K562 (cell line): Measurements from ENCODE around the gene GINS1. TPM values are rescaled to one million over a fixed set of nuclear protein-coding genes. Genes with fewer than 3 reads are reported as not detected.

Source experiments
- ATAC-seq: fragments of 200-7000 bp; cut with Tn5 transposase; 3 replicates; pipeline ENCODE4 v1.9.1; 2020; ENCODE audit warnings: moderate library complexity
- BruUV-seq: library from RNA; stranded (reverse); fragments of 400-500 nt; replicated peaks from 2 replicates; lab custom pipeline; 2021; lab: Mats Ljungman, UMichigan
- CTCF ChIA-PET: fragments of 300-600 bp; formaldehyde crosslinking; extraction: SDS; loops from one replicate; lab custom pipeline; 2021; ENCODE audit warnings: low intra/inter-chr PET ratio; lab: Yijun Ruan, JAX
- POLR2A ChIA-PET: fragments of 300-600, 350-650 bp; sonication (Branson Sonifier 250); formaldehyde crosslinking; extraction: SDS; loops from one replicate; lab custom pipeline; 2021; ENCODE audit warnings: antibody characterized with exemption, inconsistent platforms; lab: Yijun Ruan, JAX
- DNase-seq, 4 experiments: peaks; one replicate each; pipeline versions ENCODE4 v3.0.0 to v3.0.0-alpha.2; 2011 to 2018; ENCODE audit warnings: low spot score in 3 of 4, mixed read lengths in 3 of 4; ENCODE audit errors: extremely low read depth in 1 of 4
- FAIRE-seq: peaks from 2 replicates; lab custom pipeline; 2011; peaks lifted over from hg19 to GRCh38; lab: Jason Lieb, UNC
- H2AFZ ChIP-seq: 2 replicates; pipeline ENCODE4 v1.6.0; 2011; ENCODE audit warnings: low read depth, low read length, control low read depth, inconsistent platforms
- H3K27ac ChIP-seq: fragments of 200-600 bp; 3 replicates; pipeline ENCODE4 v1.8.0; 2011; ENCODE audit warnings: low read depth, mild to moderate bottlenecking, control low read depth, inconsistent platforms, low read length, moderate library complexity, mixed read lengths; ENCODE audit errors: extremely low read depth
- H3K27me3 ChIP-seq, 2 experiments: fragments of 300-600 bp in 1 of 2; 2 replicates in 1 of 2; 3 replicates in 1 of 2; pipeline versions ENCODE4 v1.6.0 to v1.8.0; 2011; ENCODE audit warnings: inconsistent platforms in 2 of 2, low read length in 2 of 2, mild to moderate bottlenecking in 1 of 2, mixed read lengths in 1 of 2, moderate library complexity in 1 of 2; ENCODE audit not compliant: control insufficient read depth in 2 of 2, insufficient read depth in 2 of 2
- H3K36me3 ChIP-seq: fragments of 300-600 bp; 3 replicates; pipeline ENCODE4 v1.8.0; 2011; ENCODE audit warnings: mild to moderate bottlenecking, low read length, inconsistent platforms; ENCODE audit not compliant: control insufficient read depth, insufficient read depth
- H3K4me1 ChIP-seq, 2 experiments: fragments of 200-600 bp in 1 of 2; replicated peaks in 1 of 2; 2 replicates in 1 of 2; 3 replicates in 1 of 2; pipeline versions ENCODE4 v1.5.1 to v1.8.0; 2011; ENCODE audit warnings: inconsistent platforms in 2 of 2, low read length in 2 of 2, mild to moderate bottlenecking in 1 of 2, mixed read lengths in 1 of 2, moderate library complexity in 1 of 2; ENCODE audit not compliant: control insufficient read depth in 2 of 2, insufficient read depth in 2 of 2
- H3K4me2 ChIP-seq: 2 replicates; pipeline ENCODE4 v1.6.1; 2011; ENCODE audit warnings: low read length, control low read depth, inconsistent platforms, mixed read lengths; ENCODE audit not compliant: insufficient read depth
- H3K4me3 ChIP-seq: fragments of 200-600 bp; sonication (generic), shearing (Covaris generic); 2 replicates; pipeline ENCODE4 v1.5.1; 2016; ENCODE audit warnings: control low read depth, inconsistent platforms
- H3K79me2 ChIP-seq: fragments of 200-600 bp; 3 replicates; pipeline ENCODE4 v1.8.0; 2011; ENCODE audit warnings: low read length, inconsistent platforms; ENCODE audit not compliant: control insufficient read depth, insufficient read depth
- H3K9ac ChIP-seq, 2 experiments: 2 replicates each; pipeline versions ENCODE4 v1.6.0 to v1.6.1; 2011; ENCODE audit warnings: low read depth in 2 of 2, low read length in 2 of 2, control low read depth in 1 of 2, inconsistent platforms in 1 of 2, mild to moderate bottlenecking in 1 of 2, mixed read lengths in 1 of 2; ENCODE audit not compliant: insufficient read depth in 1 of 2
- H3K9me1 ChIP-seq: one replicate; pipeline ENCODE4 v1.6.0; 2011; ENCODE audit warnings: inconsistent platforms, mild to moderate bottlenecking, low read length, moderate library complexity; ENCODE audit not compliant: control insufficient read depth, insufficient read depth
- H3K9me3 ChIP-seq: replicated peaks from 2 replicates; pipeline ENCODE4 v1.5.1; 2011; ENCODE audit warnings: low read depth, low read length, inconsistent platforms; ENCODE audit not compliant: control insufficient read depth, insufficient read depth
- H4K20me1 ChIP-seq: replicated peaks from 2 replicates; pipeline ENCODE4 v1.6.1; 2011; ENCODE audit warnings: low read length, inconsistent platforms, mixed read lengths; ENCODE audit not compliant: control insufficient read depth, insufficient read depth
- ASH1L ChIP-seq: fragments of 450-650 bp; IDR thresholded peaks from 2 replicates; pipeline ENCODE4 v1.6.1; 2018; ENCODE audit warnings: borderline replicate concordance, mild to moderate bottlenecking, low read depth; ENCODE audit not compliant: partially characterized antibody
- HNRNPH1 ChIP-seq: fragments of 200-400 bp; formaldehyde crosslinking; optimal IDR thresholded peaks from 2 replicates; pipeline ENCODE3; 2017; ENCODE audit warnings: low read depth, mild to moderate bottlenecking, low read length, moderate library complexity
- KHSRP ChIP-seq: fragments of 450-650 bp; IDR thresholded peaks from 2 replicates; pipeline ENCODE4 v1.6.1; 2017
- MAFF ChIP-seq: IDR thresholded peaks from 2 replicates; pipeline ENCODE4 v1.6.1; 2012; ENCODE audit warnings: low read length, improper control_type of control experiment
- ZNF696 ChIP-seq: fragments of 250-450 bp; sonication (Bioruptor Pico); conservative IDR thresholded peaks from 2 replicates; pipeline ENCODE4 v1.4.0; 2020; ENCODE audit warnings: mild to moderate bottlenecking, moderate library complexity
- WGBS: fragments of 100-300 bp; shearing (Covaris generic); methylation state at CpG from one replicate; pipeline ENCODE4 v1.1.6; 2016; ENCODE audit warnings: low coverage, mixed read lengths; ENCODE audit not compliant: insufficient coverage; ENCODE audit errors: missing lambda C conversion rate; 5-methylcytosine and 5-hydroxymethylcytosine counted together
- in situ Hi-C: fragments of 300-500 bp; cut with MboI; formaldehyde crosslinking; loops from 4 replicates; pipeline ENCODE4 v1.15.0; 2018; ENCODE audit warnings: inconsistent platforms, mixed read lengths
- intact Hi-C: fragments of 100-400 bp; cut with micrococcal nuclease; formaldehyde crosslinking; loops from 2 replicates; pipeline ENCODE4 v1.14.2; 2022
- polyA plus RNA-seq, 8 experiments: library from polyadenylated mRNA; depleted of rRNA in 4 of 8; stranded (reverse) in 5 of 8; unstranded in 3 of 8; fragments of >200 nt; fragmentation: Nextera tagmentation in 2 of 8; fragmentation: Illumina TruSeq in 1 of 8; extraction: Ambion mirVana in 2 of 8; extraction: Trizol in 1 of 8; gene quantifications; 2 replicates each; pipeline versions ENCODE4 v1.2.1 to v1.2.3, GENCODE V29; 2011 to 2014; ENCODE audit warnings: inconsistent platforms in 1 of 8, missing spikeins in 1 of 8
- total RNA-seq, 7 experiments: library from RNA; depleted of rRNA in 6 of 7; stranded (reverse); fragments of >200 nt in 6 of 7; fragmentation: Illumina TruSeq in 2 of 7; extraction: Trizol in 2 of 7; gene quantifications; 2 replicates each; pipeline versions ENCODE4 v1.2.1 to v1.2.3, GENCODE V29; 2011 to 2021; ENCODE audit warnings: low replicate concordance in 1 of 7
- TF ChIP-seq, protein P1 (sequence below): fragments of 450-650 bp; IDR thresholded peaks from 2 replicates; pipeline ENCODE4 v1.7.1; 2018; ENCODE audit warnings: mild to moderate bottlenecking, low read depth; ENCODE audit not compliant: partially characterized antibody
- TF ChIP-seq, protein P2 (sequence below): fragments of 450-650 bp; formaldehyde crosslinking; conservative IDR thresholded peaks from 2 replicates; pipeline ENCODE4 v1.4.0; 2022; ENCODE audit warnings: mild to moderate bottlenecking, missing genetic modification characterization

Gene GINS1
- total and polyA plus RNA-seq, 9 of the 15 experiments (the other 6 are each of a cell fraction or from before 2014, with no cell fraction given), result 13.1 to 31.8 (median 24.1) TPM

DNA sequence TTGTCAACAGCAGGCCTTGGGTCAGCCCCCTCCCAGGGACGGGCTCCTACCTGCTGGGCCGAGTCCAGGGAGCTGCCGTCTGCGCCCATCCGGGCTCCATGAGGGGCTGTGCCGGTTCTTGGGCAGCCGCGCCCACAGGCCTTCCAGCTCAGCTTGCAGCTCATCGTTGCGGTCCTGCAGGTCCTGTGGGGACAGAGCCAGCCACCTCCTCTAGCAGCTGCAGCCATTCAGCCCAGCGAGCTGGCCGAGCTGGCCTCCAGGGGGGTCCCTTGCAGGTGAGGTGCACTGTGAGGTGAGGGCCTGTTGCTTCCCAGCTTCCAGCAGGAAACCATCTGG, 74.4 kb downstream of the GINS1 start:
- no peak for FAIRE-seq
- Histone ChIP-seq H3K4me1 (no peaks in the 10 kb centered on the region), H3K9ac (no peak overlapping the region)
- intact Hi-C loops, result no loop called here
- TF ChIP-seq MAFF, result no peak
- TF ChIP-seq, all 486 proteins: peak for 0
- H3K27me3 ChIP-seq, result peaks cover 4 to 42% of the 10 kb centered on the region in 2 experiments; a peak in 4 of 5 replicates
- BruUV-seq, result no TSS peak
- H2AFZ ChIP-seq, result no peak overlapping the region
- no peaks in the 10 kb centered on the region for H3K9me3 ChIP-seq
- WGBS, result 10% methylated on average over 8 of the region's 12 CpGs
- no peaks in the 10 kb centered on the region for H3K36me3 ChIP-seq
- in situ Hi-C loops, result no loop called here
- H3K4me2 ChIP-seq, result no peak overlapping the region
- no peaks in the 10 kb centered on the region for H3K9me1 ChIP-seq
- POLR2A ChIA-PET, result interaction anchor here (0.8 to 0.9 kb wide), 2 partner anchors 13 to 19 kb away, joined by 3 to 4 read pairs; no protein-coding TSS in a partner anchor
- CTCF ChIA-PET, result no interaction called here
- no peak overlapping the region for H3K27ac ChIP-seq
- ATAC-seq (no peak), DNase-seq (no peak)
- no peak overlapping the region for H3K4me3 ChIP-seq
- H3K79me2 ChIP-seq, result no peaks in the 10 kb centered on the region
- no peaks in the 10 kb centered on the region for H4K20me1 ChIP-seq

DNA sequence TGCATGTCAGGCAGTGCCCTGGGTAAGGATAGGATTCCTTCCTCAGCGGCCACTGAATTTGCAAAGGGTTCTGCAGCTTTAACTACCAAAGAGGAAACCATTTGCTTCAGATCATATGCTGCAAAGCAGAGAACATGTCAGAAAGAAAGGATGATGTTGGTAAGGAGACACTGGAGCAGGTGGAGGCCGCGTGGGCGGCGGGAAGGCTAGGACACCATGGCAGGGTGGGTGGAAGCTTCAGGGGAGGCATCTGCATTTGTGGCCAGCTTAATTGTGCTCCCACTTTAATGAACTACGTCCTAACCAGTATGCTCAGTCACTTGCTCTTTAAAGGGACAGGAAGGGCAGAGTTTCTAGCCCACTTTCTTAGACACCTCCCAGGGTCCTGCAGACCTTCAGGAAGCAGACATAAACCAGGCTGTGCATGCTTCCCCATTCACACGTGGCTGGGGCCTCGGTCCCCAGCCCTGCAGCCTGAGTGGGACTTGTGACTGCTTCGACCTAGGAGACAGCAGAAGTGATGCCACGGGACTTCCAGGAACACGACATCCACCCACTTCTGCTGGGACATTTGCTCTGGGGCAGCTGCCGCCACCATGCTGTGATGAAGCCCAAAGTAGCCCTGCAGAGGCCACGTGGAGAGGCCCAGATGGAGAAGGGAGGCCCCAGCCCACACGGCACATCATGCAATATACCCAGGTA, 76.1 kb downstream of the GINS1 start:
- Histone ChIP-seq H3K4me1 (no peaks in the 10 kb centered on the region), H3K9me1 (no peaks in the 10 kb centered on the region), H3K4me3 (no peak overlapping the region), H3K79me2 (no peaks in the 10 kb centered on the region), H3K9ac (no peak overlapping the region), H3K4me2 (no peak overlapping the region), H4K20me1 (no peaks in the 10 kb centered on the region), H3K36me3 (no peaks in the 10 kb centered on the region), H3K27me3 (peaks cover 0 to 33% of the 10 kb centered on the region in 2 experiments), H3K27ac (no peak overlapping the region), H3K9me3 (no peaks in the 10 kb centered on the region), H2AFZ (no peak overlapping the region)
- no peak for FAIRE-seq
- WGBS, result under 1% methylated on average over 13 of the region's 14 CpGs
- TF ChIP-seq, protein P1, sequence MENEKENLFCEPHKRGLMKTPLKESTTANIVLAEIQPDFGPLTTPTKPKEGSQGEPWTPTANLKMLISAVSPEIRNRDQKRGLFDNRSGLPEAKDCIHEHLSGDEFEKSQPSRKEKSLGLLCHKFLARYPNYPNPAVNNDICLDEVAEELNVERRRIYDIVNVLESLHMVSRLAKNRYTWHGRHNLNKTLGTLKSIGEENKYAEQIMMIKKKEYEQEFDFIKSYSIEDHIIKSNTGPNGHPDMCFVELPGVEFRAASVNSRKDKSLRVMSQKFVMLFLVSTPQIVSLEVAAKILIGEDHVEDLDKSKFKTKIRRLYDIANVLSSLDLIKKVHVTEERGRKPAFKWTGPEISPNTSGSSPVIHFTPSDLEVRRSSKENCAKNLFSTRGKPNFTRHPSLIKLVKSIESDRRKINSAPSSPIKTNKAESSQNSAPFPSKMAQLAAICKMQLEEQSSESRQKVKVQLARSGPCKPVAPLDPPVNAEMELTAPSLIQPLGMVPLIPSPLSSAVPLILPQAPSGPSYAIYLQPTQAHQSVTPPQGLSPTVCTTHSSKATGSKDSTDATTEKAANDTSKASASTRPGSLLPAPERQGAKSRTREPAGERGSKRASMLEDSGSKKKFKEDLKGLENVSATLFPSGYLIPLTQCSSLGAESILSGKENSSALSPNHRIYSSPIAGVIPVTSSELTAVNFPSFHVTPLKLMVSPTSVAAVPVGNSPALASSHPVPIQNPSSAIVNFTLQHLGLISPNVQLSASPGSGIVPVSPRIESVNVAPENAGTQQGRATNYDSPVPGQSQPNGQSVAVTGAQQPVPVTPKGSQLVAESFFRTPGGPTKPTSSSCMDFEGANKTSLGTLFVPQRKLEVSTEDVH, result no peak
- TF ChIP-seq KHSRP, result no peak
- TF ChIP-seq, protein P2, sequence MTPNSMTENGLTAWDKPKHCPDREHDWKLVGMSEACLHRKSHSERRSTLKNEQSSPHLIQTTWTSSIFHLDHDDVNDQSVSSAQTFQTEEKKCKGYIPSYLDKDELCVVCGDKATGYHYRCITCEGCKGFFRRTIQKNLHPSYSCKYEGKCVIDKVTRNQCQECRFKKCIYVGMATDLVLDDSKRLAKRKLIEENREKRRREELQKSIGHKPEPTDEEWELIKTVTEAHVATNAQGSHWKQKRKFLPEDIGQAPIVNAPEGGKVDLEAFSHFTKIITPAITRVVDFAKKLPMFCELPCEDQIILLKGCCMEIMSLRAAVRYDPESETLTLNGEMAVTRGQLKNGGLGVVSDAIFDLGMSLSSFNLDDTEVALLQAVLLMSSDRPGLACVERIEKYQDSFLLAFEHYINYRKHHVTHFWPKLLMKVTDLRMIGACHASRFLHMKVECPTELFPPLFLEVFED (CRISPR knock-in tag), result no peak
- no peak for TF ChIP-seq HNRNPH1
- no peak for TF ChIP-seq ZNF696 (CRISPR knock-in tag)
- TF ChIP-seq ASH1L, result no peak
- intact Hi-C loops (no loop called here), in situ Hi-C loops (no loop called here)
- no peak for DNase-seq
- CTCF ChIA-PET, result no interaction called here
- ATAC-seq, result no peak
- POLR2A ChIA-PET, result interaction anchor here (0.6 kb wide), 1 partner anchor 33 kb away, joined by 3 read pairs; no protein-coding TSS in a partner anchor
- BruUV-seq, result no TSS peak
